K562 (cell line): Measurements from ENCODE around the gene MYH9. TPM values are rescaled to one million over a fixed set of nuclear protein-coding genes. Genes with fewer than 3 reads are reported as not detected.
A peak's percentile ranks its signal among the peaks of the same experiment; 100 is the strongest.

Experiments used
- ATAC-seq: fragments of 200-7000 bp; cut with Tn5 transposase; 3 replicates; pipeline ENCODE4 v1.9.1; 2020; ENCODE audit warnings: moderate library complexity
- BruUV-seq: library from RNA; stranded (reverse); fragments of 400-500 nt; replicated peaks from 2 replicates; lab custom pipeline; 2021; lab: Mats Ljungman, UMichigan
- CTCF ChIA-PET: fragments of 300-600 bp; formaldehyde crosslinking; extraction: SDS; loops from one replicate; lab custom pipeline; 2021; ENCODE audit warnings: low intra/inter-chr PET ratio; lab: Yijun Ruan, JAX
- POLR2A ChIA-PET: fragments of 300-600, 350-650 bp; sonication (Branson Sonifier 250); formaldehyde crosslinking; extraction: SDS; loops from one replicate; lab custom pipeline; 2021; ENCODE audit warnings: antibody characterized with exemption, inconsistent platforms; lab: Yijun Ruan, JAX
- DNase-seq, 4 experiments: peaks; one replicate each; pipeline versions ENCODE4 v3.0.0 to v3.0.0-alpha.2; 2011 to 2018; ENCODE audit warnings: low spot score in 3 of 4, mixed read lengths in 3 of 4; ENCODE audit errors: extremely low read depth in 1 of 4
- FAIRE-seq: peaks from 2 replicates; lab custom pipeline; 2011; peaks lifted over from hg19 to GRCh38; lab: Jason Lieb, UNC
- H2AFZ ChIP-seq: 2 replicates; pipeline ENCODE4 v1.6.0; 2011; ENCODE audit warnings: low read depth, low read length, control low read depth, inconsistent platforms
- H3K27ac ChIP-seq: fragments of 200-600 bp; 3 replicates; pipeline ENCODE4 v1.8.0; 2011; ENCODE audit warnings: low read depth, mild to moderate bottlenecking, control low read depth, inconsistent platforms, low read length, moderate library complexity, mixed read lengths; ENCODE audit errors: extremely low read depth
- H3K27me3 ChIP-seq, 2 experiments: fragments of 300-600 bp in 1 of 2; 2 replicates in 1 of 2; 3 replicates in 1 of 2; pipeline versions ENCODE4 v1.6.0 to v1.8.0; 2011; ENCODE audit warnings: inconsistent platforms in 2 of 2, low read length in 2 of 2, mild to moderate bottlenecking in 1 of 2, mixed read lengths in 1 of 2, moderate library complexity in 1 of 2; ENCODE audit not compliant: control insufficient read depth in 2 of 2, insufficient read depth in 2 of 2
- H3K36me3 ChIP-seq: fragments of 300-600 bp; 3 replicates; pipeline ENCODE4 v1.8.0; 2011; ENCODE audit warnings: mild to moderate bottlenecking, low read length, inconsistent platforms; ENCODE audit not compliant: control insufficient read depth, insufficient read depth
- H3K4me1 ChIP-seq, 2 experiments: fragments of 200-600 bp in 1 of 2; replicated peaks in 1 of 2; 2 replicates in 1 of 2; 3 replicates in 1 of 2; pipeline versions ENCODE4 v1.5.1 to v1.8.0; 2011; ENCODE audit warnings: inconsistent platforms in 2 of 2, low read length in 2 of 2, mild to moderate bottlenecking in 1 of 2, mixed read lengths in 1 of 2, moderate library complexity in 1 of 2; ENCODE audit not compliant: control insufficient read depth in 2 of 2, insufficient read depth in 2 of 2
- H3K4me2 ChIP-seq: 2 replicates; pipeline ENCODE4 v1.6.1; 2011; ENCODE audit warnings: low read length, control low read depth, inconsistent platforms, mixed read lengths; ENCODE audit not compliant: insufficient read depth
- H3K4me3 ChIP-seq: fragments of 200-600 bp; sonication (generic), shearing (Covaris generic); 2 replicates; pipeline ENCODE4 v1.5.1; 2016; ENCODE audit warnings: control low read depth, inconsistent platforms
- H3K79me2 ChIP-seq: fragments of 200-600 bp; 3 replicates; pipeline ENCODE4 v1.8.0; 2011; ENCODE audit warnings: low read length, inconsistent platforms; ENCODE audit not compliant: control insufficient read depth, insufficient read depth
- H3K9ac ChIP-seq, 2 experiments: 2 replicates each; pipeline versions ENCODE4 v1.6.0 to v1.6.1; 2011; ENCODE audit warnings: low read depth in 2 of 2, low read length in 2 of 2, control low read depth in 1 of 2, inconsistent platforms in 1 of 2, mild to moderate bottlenecking in 1 of 2, mixed read lengths in 1 of 2; ENCODE audit not compliant: insufficient read depth in 1 of 2
- H3K9me1 ChIP-seq: one replicate; pipeline ENCODE4 v1.6.0; 2011; ENCODE audit warnings: inconsistent platforms, mild to moderate bottlenecking, low read length, moderate library complexity; ENCODE audit not compliant: control insufficient read depth, insufficient read depth
- H3K9me3 ChIP-seq: replicated peaks from 2 replicates; pipeline ENCODE4 v1.5.1; 2011; ENCODE audit warnings: low read depth, low read length, inconsistent platforms; ENCODE audit not compliant: control insufficient read depth, insufficient read depth
- H4K20me1 ChIP-seq: replicated peaks from 2 replicates; pipeline ENCODE4 v1.6.1; 2011; ENCODE audit warnings: low read length, inconsistent platforms, mixed read lengths; ENCODE audit not compliant: control insufficient read depth, insufficient read depth
- ADNP ChIP-seq: fragments of 200-800 bp; sonication (Bioruptor generic); IDR thresholded peaks from 2 replicates; pipeline ENCODE4 v1.6.1; 2016; ENCODE audit warnings: missing genetic modification characterization, missing compliant biosample characterization
- DPF2 ChIP-seq: fragments of 450-650 bp; IDR thresholded peaks from 2 replicates; pipeline ENCODE4 v1.6.1; 2016
- EGR1 ChIP-seq: fragments of 450-650 bp; conservative IDR thresholded peaks from 2 replicates; pipeline ENCODE4 v1.6.1; 2017; ENCODE audit warnings: mild to moderate bottlenecking
- FOSL1 ChIP-seq: fragments of 200-800 bp; sonication (Bioruptor generic); conservative IDR thresholded peaks from 2 replicates; pipeline ENCODE4 v1.6.1; 2016; ENCODE audit warnings: missing genetic modification characterization, missing compliant biosample characterization
- IRF2 ChIP-seq: sonication (generic); formaldehyde crosslinking; IDR thresholded peaks from 2 replicates; pipeline ENCODE4 v1.8.1; 2022; ENCODE audit warnings: mild to moderate bottlenecking, missing genetic modification reagents
- JUN ChIP-seq, 2 experiments: sonication (generic) in 1 of 2; formaldehyde crosslinking in 1 of 2; IDR thresholded peaks; 2 replicates each; pipeline versions ENCODE4 v1.6.1 to v1.8.0; 2012 to 2022; ENCODE audit warnings: borderline replicate concordance in 2 of 2, mild to moderate bottlenecking in 2 of 2, improper control_type of control experiment in 1 of 2, low read depth in 1 of 2, low read length in 1 of 2, missing genetic modification reagents in 1 of 2
- JUND ChIP-seq, 2 experiments: IDR thresholded peaks; 2 replicates in 1 of 2; 3 replicates in 1 of 2; pipeline ENCODE4 v1.6.1; 2011; ENCODE audit warnings: borderline replicate concordance in 2 of 2, low read depth in 2 of 2, low read length in 2 of 2, improper control_type of control experiment in 1 of 2, missing biosample characterization in 1 of 2, missing genetic modification characterization in 1 of 2, missing genetic modification reagents in 1 of 2
- MTA1 ChIP-seq: fragments of 450-650 bp; IDR thresholded peaks from 2 replicates; pipeline ENCODE4 v1.6.1; 2017; ENCODE audit warnings: borderline replicate concordance
- MTA3 ChIP-seq: fragments of 450-650 bp; formaldehyde crosslinking; IDR thresholded peaks from 2 replicates; pipeline ENCODE4 v1.6.1; 2017; ENCODE audit warnings: mild to moderate bottlenecking, borderline replicate concordance
- PHB ChIP-seq: fragments of 250-450 bp; sonication (Bioruptor Pico); IDR thresholded peaks from 2 replicates; pipeline ENCODE4 v1.5.0; 2021
- RBBP5 ChIP-seq: fragments of 200-600 bp; sonication (generic); IDR thresholded peaks from 2 replicates; pipeline ENCODE4 v1.6.1; 2012; ENCODE audit warnings: borderline replicate concordance, mild to moderate bottlenecking, low read length, control low read depth, inconsistent platforms; ENCODE audit not compliant: insufficient read depth, poor library complexity, severe bottlenecking
- RBM14 ChIP-seq: fragments of 200-400 bp; formaldehyde crosslinking; IDR thresholded peaks from 2 replicates; pipeline ENCODE4 v1.6.1; 2018; ENCODE audit warnings: low read depth, mild to moderate bottlenecking, low read length, moderate library complexity, borderline replicate concordance; ENCODE audit not compliant: insufficient read depth
- TAF9B ChIP-seq: fragments of 450-650 bp; IDR thresholded peaks from 2 replicates; pipeline ENCODE4 v1.6.1; 2018; ENCODE audit warnings: mild to moderate bottlenecking; ENCODE audit not compliant: partially characterized antibody
- TAL1 ChIP-seq: fragments of 450-650 bp; IDR thresholded peaks from 2 replicates; pipeline ENCODE4 v1.6.1; 2016; ENCODE audit warnings: mild to moderate bottlenecking
- TCF15 ChIP-seq: fragments of 250-450 bp; sonication (Bioruptor Pico); IDR thresholded peaks from 2 replicates; pipeline ENCODE4 v1.8.0; 2022; ENCODE audit warnings: moderate library complexity, mild to moderate bottlenecking, inconsistent platforms
- ZNF253 ChIP-seq: fragments of 250-450 bp; sonication (Bioruptor Pico); conservative IDR thresholded peaks from 2 replicates; pipeline ENCODE4 v1.6.1; 2021; ENCODE audit warnings: mild to moderate bottlenecking
- ZNF449 ChIP-seq: fragments of 250-450 bp; sonication (Bioruptor Pico); IDR thresholded peaks from 2 replicates; pipeline ENCODE4 v1.8.0; 2022; ENCODE audit warnings: moderate library complexity, mild to moderate bottlenecking, inconsistent platforms
- ZNF668 ChIP-seq: fragments of 250-450 bp; sonication (Bioruptor Pico); IDR thresholded peaks from 2 replicates; pipeline ENCODE4 v1.8.0; 2022; ENCODE audit warnings: mild to moderate bottlenecking, inconsistent platforms
- ZZZ3 ChIP-seq: fragments of 450-650 bp; IDR thresholded peaks from 2 replicates; pipeline ENCODE4 v1.6.1; 2016; ENCODE audit warnings: antibody characterized with exemption, mild to moderate bottlenecking, moderate library complexity
- WGBS: fragments of 100-300 bp; shearing (Covaris generic); methylation state at CpG from one replicate; pipeline ENCODE4 v1.1.6; 2016; ENCODE audit warnings: low coverage, mixed read lengths; ENCODE audit not compliant: insufficient coverage; ENCODE audit errors: missing lambda C conversion rate; 5-methylcytosine and 5-hydroxymethylcytosine counted together
- in situ Hi-C: fragments of 300-500 bp; cut with MboI; formaldehyde crosslinking; loops from 4 replicates; pipeline ENCODE4 v1.15.0; 2018; ENCODE audit warnings: inconsistent platforms, mixed read lengths
- intact Hi-C: fragments of 100-400 bp; cut with micrococcal nuclease; formaldehyde crosslinking; loops from 2 replicates; pipeline ENCODE4 v1.14.2; 2022
- polyA plus RNA-seq, 8 experiments: library from polyadenylated mRNA; depleted of rRNA in 4 of 8; stranded (reverse) in 5 of 8; unstranded in 3 of 8; fragments of >200 nt; fragmentation: Nextera tagmentation in 2 of 8; fragmentation: Illumina TruSeq in 1 of 8; extraction: Ambion mirVana in 2 of 8; extraction: Trizol in 1 of 8; gene quantifications; 2 replicates each; pipeline versions ENCODE4 v1.2.1 to v1.2.3, GENCODE V29; 2011 to 2014; ENCODE audit warnings: inconsistent platforms in 1 of 8, missing spikeins in 1 of 8
- total RNA-seq, 7 experiments: library from RNA; depleted of rRNA in 6 of 7; stranded (reverse); fragments of >200 nt in 6 of 7; fragmentation: Illumina TruSeq in 2 of 7; extraction: Trizol in 2 of 7; gene quantifications; 2 replicates each; pipeline versions ENCODE4 v1.2.1 to v1.2.3, GENCODE V29; 2011 to 2021; ENCODE audit warnings: low replicate concordance in 1 of 7

Gene MYH9
- total and polyA plus RNA-seq, 9 of the 15 experiments (the other 6 are each of a cell fraction or from before 2014, with no cell fraction given), result 0.71 to 111 (median 24.6) TPM

GRCh38 chr22:36237462-36238372 lies 150.1 kb downstream of the MYH9 start:
- Histone ChIP-seq H3K4me3 (peak overlapping the region; percentile 59), H3K4me1 (peaks cover 4 to 10% of the 10 kb centered on the region in 2 experiments; a peak in 4 of 5 replicates), H3K9me1 (no peaks in the 10 kb centered on the region), H4K20me1 (no peaks in the 10 kb centered on the region), H3K36me3 (peaks cover 6% of the 10 kb centered on the region; the same call in 2 of the 3 replicates), H3K27me3 (no peaks in the 10 kb centered on the region), H3K27ac (no peak overlapping the region), H3K9ac (peak overlapping the region in 1 of 2 experiments; percentile 79; a peak in 2 of 4 replicates), H3K9me3 (peaks cover 2% of the 10 kb centered on the region; the same call in 1 of the 2 replicates), H3K79me2 (peaks cover 23% of the 10 kb centered on the region), H2AFZ (no peak overlapping the region), H3K4me2 (peak overlapping the region; percentile 97; the same call in 1 of the 2 replicates)
- BruUV-seq, result no TSS peak
- in situ Hi-C loops, result no loop called here
- intact Hi-C loops, result loop anchor here (5.0 kb wide), 1 partner anchor 40 kb away; no protein-coding TSS in a partner anchor
- FAIRE-seq, result no peak
- no peak for ATAC-seq
- 75% methylated on average over 7 of the region's 12 CpGs for WGBS
- DNase-seq, result no peak
- POLR2A ChIA-PET, result interaction anchor here (0.6 to 3.2 kb wide), 7 partner anchors 8 to 253 kb away, joined by 3 to 15 read pairs (median 3); partner anchors contain the start of genes APOL1 and APOL3
- CTCF ChIA-PET, result no interaction called here
- TF ChIP-seq FOSL1, result peak; percentile 39; the same call in 1 of the 2 replicates
- TF ChIP-seq ZNF449 (CRISPR knock-in tag), result no peak
- no peak for TF ChIP-seq ZNF668
- TF ChIP-seq ADNP, result no peak
- no peak for TF ChIP-seq DPF2
- no peak for TF ChIP-seq MTA3
- no peak for TF ChIP-seq ZNF253
- no peak for TF ChIP-seq JUN (IDR thresholded peaks at IDR 0.05; ENCODE audit: borderline replicate concordance, low read depth, low read length)
- TF ChIP-seq JUN (CRISPR knock-in tag; IDR thresholded peaks at IDR 0.05; ENCODE audit: borderline replicate concordance), result no peak
- no peak for TF ChIP-seq MTA1
- TF ChIP-seq TAF9B, result peak; percentile 14
- TF ChIP-seq RBBP5, result no peak
- TF ChIP-seq RBM14, result no peak
- no peak for TF ChIP-seq ZZZ3
- peak; percentile 69; the same call in 1 of the 2 replicates for TF ChIP-seq IRF2 (CRISPR knock-in tag)
- 0 out of 2 replicates have a peak, but pooled peaks have one; percentile 28 for TF ChIP-seq JUND (IDR thresholded peaks at IDR 0.05; ENCODE audit: borderline replicate concordance, low read depth, low read length)
- no peak; the same call in 2 of the 3 replicates for TF ChIP-seq JUND (tag; IDR thresholded peaks at IDR 0.05; ENCODE audit: borderline replicate concordance, low read depth, low read length)
- no peak for TF ChIP-seq EGR1
- TF ChIP-seq PHB (CRISPR knock-in tag), result no peak
- TF ChIP-seq TCF15 (CRISPR knock-in tag), result no peak
- no peak for TF ChIP-seq TAL1
